Ovary (tissue), 3 donors: ENCODE measurements around the gene MTREX.

Experiments used
- CTCF ChIP-seq, 3 donors: fragments of 450-650 bp in 2 of 3; fragments of 200-600 bp in 1 of 3; IDR thresholded peaks; one replicate each; pipeline versions ENCODE4 v1.5.1 to v1.8.0; 2016 to 2022; ENCODE audit warnings: antibody characterized with exemption in 3 of 3, mild to moderate bottlenecking in 1 of 3
- EP300 ChIP-seq: sonication (generic); formaldehyde crosslinking; IDR thresholded peaks from one replicate; pipeline ENCODE4 v1.6.1; 2017; ENCODE audit warnings: antibody characterized with exemption
- POLR2A ChIP-seq: fragments of 450-650 bp; IDR thresholded peaks from one replicate; pipeline ENCODE4 v1.6.1; 2017; ENCODE audit warnings: antibody characterized with exemption, mild to moderate bottlenecking, moderate library complexity
- donor health status: DM: no; HTN: no; CAD: no.

DNA sequence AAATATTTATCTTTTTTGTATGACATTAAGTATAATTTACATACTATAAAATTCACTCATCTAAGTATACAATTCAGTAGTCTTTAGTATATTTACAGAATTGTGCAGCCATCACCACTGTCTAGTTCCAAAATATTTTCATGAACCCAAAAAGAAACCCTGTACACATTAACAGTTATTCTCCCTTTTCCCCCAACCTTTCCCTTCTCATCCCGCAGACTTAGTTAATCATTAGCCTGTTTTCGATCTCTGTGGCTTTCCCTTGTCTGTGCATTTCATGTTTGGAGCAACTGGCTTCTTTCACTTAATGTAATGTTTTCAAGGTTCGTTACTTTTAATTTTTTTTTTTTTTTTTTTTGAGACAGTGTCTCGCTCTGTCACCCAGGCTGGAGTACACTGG, 37.5 kb downstream of the MTREX start:
- TF ChIP-seq EP300, result no peak
- no peak for TF ChIP-seq POLR2A
- no peak for TF ChIP-seq CTCF (IDR thresholded peaks at IDR 0.05)
